Central memory CD8-positive, alpha-beta T cell (primary cell): Measurements from ENCODE around the gene CRPPA.
"Not testable (repeated sequence)": the region's sequence is repeated elsewhere in the genome, so short reads cannot be mapped to it uniquely, and the experiment has no call there.

ENCODE experiments used
- ATAC-seq: fragments of 150-1000 bp; cut with Tn5 transposase; replicated peaks from 2 replicates; pipeline ENCODE4 v1.10.0; 2022; ENCODE audit warnings: mild to moderate bottlenecking, moderate FRiP score, moderate number of reproducible peaks; ENCODE audit not compliant: poor library complexity, severe bottlenecking; ENCODE audit errors: extremely low read depth
- DNase-seq, 2 donors: peaks; one replicate each; pipeline ENCODE4 v3.0.0; 2021; ENCODE audit warnings: low spot score in 2 of 2
- H3K27ac Mint-ChIP-seq: one replicate; pipeline ENCODE4 v1.8.0; 2022; ENCODE audit warnings: low read depth, mild to moderate bottlenecking, moderate library complexity, mixed read lengths
- H3K27me3 Mint-ChIP-seq: one replicate; pipeline ENCODE4 v1.8.0; 2022; ENCODE audit warnings: mixed read lengths
- H3K36me3 Mint-ChIP-seq: one replicate; pipeline ENCODE4 v1.8.0; 2022; ENCODE audit warnings: mild to moderate bottlenecking, moderate library complexity, mixed read lengths; ENCODE audit not compliant: insufficient read depth
- H3K4me1 Mint-ChIP-seq: one replicate; pipeline ENCODE4 v1.8.0; 2022; ENCODE audit warnings: mixed read lengths
- H3K4me3 Mint-ChIP-seq: one replicate; pipeline ENCODE4 v1.8.0; 2022; ENCODE audit warnings: mild to moderate bottlenecking, moderate library complexity, mixed read lengths
- H3K9me3 Mint-ChIP-seq: one replicate; pipeline ENCODE4 v1.8.0; 2022; ENCODE audit warnings: mixed read lengths

The CRPPA gene

GRCh38 chr7:16421333-16422102 is at the start of gene CRPPA:
TSS of gene CRPPA (minus strand) at chr7:16421538. CDS start at chr7:16421322, 216 bp downstream.
- Mint-ChIP-seq H3K4me3 (peak within 1 kb of the TSS; percentile 85), H3K36me3 (peaks cover 9% of the 10 kb centered on the region), H3K27me3 (no peaks in the 10 kb centered on the region), H3K27ac (peak within 1 kb of the TSS; percentile 94), H3K9me3 (no peaks in the 10 kb centered on the region), H3K4me1 (peaks cover 31% of the 10 kb centered on the region)
- DNase-seq (no peak), ATAC-seq (peak; percentile 33)

- H3K27ac Mint-ChIP-seq = no peak within 1 kb of the TSS
- ATAC-seq (no peak), DNase-seq (no peak)
- no peaks in the 10 kb centered on the region for H3K4me1 Mint-ChIP-seq
- H3K36me3 Mint-ChIP-seq = no peaks in the 10 kb centered on the region
- no peaks in the 10 kb centered on the region for H3K9me3 Mint-ChIP-seq
- H3K4me3 Mint-ChIP-seq = no peak within 1 kb of the TSS
- peaks cover 16% of the 10 kb centered on the region for H3K27me3 Mint-ChIP-seq
Measured at GRCh38 chr7:16465469-16466361, 44.4 kb upstream of the CRPPA start, which contains the start of gene SOSTDC1. TSS of gene SOSTDC1 (minus strand) at chr7:16465738. CDS start at chr7:16465668, 70 bp downstream.

DNA sequence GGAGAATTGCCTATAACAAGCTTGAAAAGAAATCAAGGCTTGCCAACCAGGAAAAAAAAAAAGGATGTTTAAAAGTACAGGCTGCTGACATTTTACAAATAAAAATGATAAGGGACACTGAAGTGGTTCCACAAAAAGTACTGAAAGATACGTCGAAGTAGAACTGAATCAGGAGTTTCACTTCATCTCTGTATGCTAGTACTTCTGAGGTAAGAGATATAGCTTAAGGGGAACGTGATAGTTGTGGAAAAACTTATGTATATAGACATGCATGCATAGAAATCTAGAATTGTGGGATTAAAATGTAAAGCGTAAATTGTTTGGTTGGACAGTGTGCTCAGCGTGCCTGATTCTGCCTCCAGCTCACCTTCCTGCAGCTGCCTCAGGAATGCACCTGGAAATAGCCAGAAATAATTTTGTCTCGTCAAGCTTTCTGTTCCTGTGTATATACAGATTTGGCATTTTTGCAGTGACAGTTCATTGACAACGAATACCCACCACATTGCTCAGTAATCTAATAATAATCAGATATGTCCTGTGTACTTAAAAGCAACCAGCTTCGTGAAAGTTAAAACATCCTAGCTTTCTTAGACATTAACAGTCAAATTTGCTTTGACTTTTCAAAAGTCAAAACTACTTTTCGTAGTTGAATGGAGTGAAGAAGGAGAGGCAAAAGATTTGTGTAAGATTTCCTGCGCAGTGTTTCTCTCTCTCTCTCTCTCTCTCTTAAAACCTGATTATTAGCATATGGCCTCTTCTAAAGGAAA is 42.8 kb upstream of the CRPPA start:
- no peak overlapping the region for H3K4me3 Mint-ChIP-seq
- H3K36me3 Mint-ChIP-seq = no peaks in the 10 kb centered on the region
- H3K9me3 Mint-ChIP-seq = no peaks in the 10 kb centered on the region
- no peaks in the 10 kb centered on the region for H3K4me1 Mint-ChIP-seq
- H3K27me3 Mint-ChIP-seq = peaks cover 16% of the 10 kb centered on the region
- no peak for DNase-seq
- H3K27ac Mint-ChIP-seq = no peak overlapping the region
- ATAC-seq = no peak

DNA sequence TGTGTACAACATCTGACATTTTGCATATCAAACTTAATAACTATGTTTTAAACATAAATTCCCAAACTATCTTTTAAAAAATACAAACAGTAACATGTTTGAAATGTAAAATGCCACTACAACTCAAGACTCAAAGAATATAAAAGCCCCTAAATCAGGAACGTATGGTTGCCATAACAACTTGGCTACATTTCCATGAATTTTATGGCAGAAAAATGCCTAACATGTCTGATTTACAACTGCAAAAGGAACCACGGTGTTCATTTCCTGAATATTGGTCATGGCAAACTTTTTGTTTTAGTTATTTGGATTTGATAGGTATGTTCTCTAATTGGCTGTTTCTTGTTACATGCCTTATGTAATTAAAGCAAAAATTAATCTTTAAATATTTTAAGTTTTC is 42.2 kb upstream of the CRPPA start:
- Mint-ChIP-seq H3K4me3 (no peak overlapping the region), H3K4me1 (no peaks in the 10 kb centered on the region), H3K27ac (no peak overlapping the region), H3K27me3 (peaks cover 16% of the 10 kb centered on the region), H3K9me3 (no peaks in the 10 kb centered on the region), H3K36me3 (no peaks in the 10 kb centered on the region)
- no peak for DNase-seq
- no peak for ATAC-seq

GRCh38 chr7:16462431-16462889 is 41.1 kb upstream of the CRPPA start:
- Mint-ChIP-seq H3K4me3 (no peak overlapping the region), H3K36me3 (no peaks in the 10 kb centered on the region), H3K27ac (no peak overlapping the region), H3K27me3 (peaks cover 16% of the 10 kb centered on the region), H3K9me3 (no peaks in the 10 kb centered on the region), H3K4me1 (no peaks in the 10 kb centered on the region)
- DNase-seq = no peak
- ATAC-seq = no peak

- H3K36me3 Mint-ChIP-seq = peaks cover 3% of the 10 kb centered on the region
- H3K27me3 Mint-ChIP-seq = peaks cover 16% of the 10 kb centered on the region
- no peak for ATAC-seq
- H3K27ac Mint-ChIP-seq = no peak overlapping the region
- no peaks in the 10 kb centered on the region for H3K9me3 Mint-ChIP-seq
- DNase-seq = no peak
- H3K4me1 Mint-ChIP-seq = peaks cover 7% of the 10 kb centered on the region
- H3K4me3 Mint-ChIP-seq = no peak overlapping the region
Measured at GRCh38 chr7:16460789-16461493, 39.6 kb upstream of the CRPPA start.

- ATAC-seq, H3K36me3 Mint-ChIP-seq, H3K9me3 Mint-ChIP-seq, H3K4me3 Mint-ChIP-seq, DNase-seq, H3K27me3 Mint-ChIP-seq, H3K27ac Mint-ChIP-seq: not testable (repeated sequence)
- peaks cover 22% of the 10 kb centered on the region for H3K4me1 Mint-ChIP-seq
Measured at GRCh38 chr7:16456303-16456702, 35.0 kb upstream of the CRPPA start.

GRCh38 chr7:16455591-16455990 is 34.3 kb upstream of the CRPPA start:
- H3K27ac Mint-ChIP-seq = peak overlapping the region; percentile 41
- peak; percentile 62 for ATAC-seq
- DNase-seq = no peak
- H3K36me3 Mint-ChIP-seq = peaks cover 3% of the 10 kb centered on the region
- no peaks in the 10 kb centered on the region for H3K27me3 Mint-ChIP-seq
- no peak overlapping the region for H3K4me3 Mint-ChIP-seq
- H3K4me1 Mint-ChIP-seq = peaks cover 22% of the 10 kb centered on the region
- no peaks in the 10 kb centered on the region for H3K9me3 Mint-ChIP-seq

- Mint-ChIP-seq H3K36me3 (no peaks in the 10 kb centered on the region), H3K4me3 (no peak overlapping the region), H3K27me3 (no peaks in the 10 kb centered on the region), H3K27ac (no peak overlapping the region), H3K9me3 (no peaks in the 10 kb centered on the region), H3K4me1 (peaks cover 10% of the 10 kb centered on the region)
- ATAC-seq (no peak), DNase-seq (no peak)
Measured at GRCh38 chr7:16450366-16450765, 29.0 kb upstream of the CRPPA start.

DNA sequence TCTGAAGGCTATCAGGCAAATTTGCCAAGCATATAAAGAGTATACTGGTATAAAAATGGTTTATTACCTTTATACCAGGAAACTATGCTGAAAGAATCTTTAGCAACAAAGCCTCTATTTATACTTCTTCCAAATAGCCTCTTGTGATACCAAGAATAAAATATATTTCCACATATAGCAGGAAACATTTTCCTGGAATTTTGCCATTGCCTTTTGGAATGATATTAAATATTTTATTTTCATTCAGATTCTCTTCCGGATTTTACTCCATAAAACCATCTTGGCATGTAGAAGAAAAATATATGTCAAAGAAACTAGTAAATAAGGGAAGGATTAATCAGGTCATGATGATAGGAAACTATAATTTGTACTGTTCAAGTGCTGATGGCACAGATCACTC is 26.5 kb upstream of the CRPPA start:
- no peaks in the 10 kb centered on the region for H3K27me3 Mint-ChIP-seq

GRCh38 chr7:16446508-16446907 is 25.2 kb upstream of the CRPPA start:
- no peak for ATAC-seq
- H3K27me3 Mint-ChIP-seq = no peaks in the 10 kb centered on the region
- H3K4me1 Mint-ChIP-seq = peaks cover 7% of the 10 kb centered on the region
- no peak for DNase-seq
- H3K27ac Mint-ChIP-seq = no peak overlapping the region
- H3K9me3 Mint-ChIP-seq = no peaks in the 10 kb centered on the region
- H3K4me3 Mint-ChIP-seq = no peak overlapping the region
- H3K36me3 Mint-ChIP-seq = peaks cover 1% of the 10 kb centered on the region

More for the DNA sequence above, 26.5 kb upstream of the CRPPA start:
- ATAC-seq (no peak), DNase-seq (no peak)
- H3K27ac Mint-ChIP-seq = no peak overlapping the region
- no peaks in the 10 kb centered on the region for H3K9me3 Mint-ChIP-seq
- H3K4me3 Mint-ChIP-seq = no peak overlapping the region
- H3K36me3 Mint-ChIP-seq = peaks cover 1% of the 10 kb centered on the region
- peaks cover 7% of the 10 kb centered on the region for H3K4me1 Mint-ChIP-seq

DNA sequence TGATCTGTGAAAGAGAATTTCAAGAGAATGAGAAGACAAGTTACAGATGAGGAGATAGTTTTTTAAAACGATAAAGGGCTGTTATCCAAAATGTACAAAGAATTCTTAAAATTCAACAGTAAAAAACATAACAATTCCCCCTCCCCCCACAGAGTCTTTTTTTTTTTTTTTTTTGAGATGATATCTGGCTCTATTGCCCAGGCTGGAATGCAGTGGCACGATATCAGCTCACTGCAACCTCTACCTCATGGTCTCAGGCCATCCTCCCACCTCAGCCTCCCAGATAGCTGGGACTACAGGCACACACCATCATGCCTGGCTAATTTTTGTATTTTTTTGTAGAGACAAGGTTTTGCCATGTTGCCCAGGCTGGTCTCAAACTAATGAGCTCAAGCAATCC is 22.5 kb upstream of the CRPPA start:
- H3K4me1 Mint-ChIP-seq, H3K36me3 Mint-ChIP-seq, ATAC-seq, DNase-seq, H3K27me3 Mint-ChIP-seq, H3K27ac Mint-ChIP-seq, H3K4me3 Mint-ChIP-seq, H3K9me3 Mint-ChIP-seq: not testable (repeated sequence)
